Neuronal stem cell (in vitro differentiated cells): ENCODE measurements around the gene SLAMF7.

Experiments
- DNase-seq: peaks from one replicate; pipeline ENCODE4 v3.0.0-alpha.2; 2013; ENCODE audit warnings: low spot score
- H2AFZ ChIP-seq: one replicate; pipeline ENCODE4 v1.6.1; 2013; ENCODE audit warnings: mild to moderate bottlenecking, low read length, inconsistent platforms
- H2AK5ac ChIP-seq: 2 replicates; pipeline ENCODE4 v1.6.1; 2013; ENCODE audit warnings: low read depth, mild to moderate bottlenecking, inconsistent platforms, low read length, moderate library complexity, mixed read lengths
- H2BK120ac ChIP-seq: 2 replicates; pipeline ENCODE4 v1.6.1; 2013; ENCODE audit warnings: low read depth, mild to moderate bottlenecking, inconsistent platforms, low read length, moderate library complexity, mixed read lengths
- H2BK12ac ChIP-seq: one replicate; pipeline ENCODE4 v1.6.1; 2013; ENCODE audit warnings: low read length, inconsistent platforms
- H2BK15ac ChIP-seq: 2 replicates; pipeline ENCODE4 v1.6.1; 2013; ENCODE audit warnings: mild to moderate bottlenecking, low read length, inconsistent platforms, mixed read lengths
- H2BK5ac ChIP-seq: one replicate; pipeline ENCODE4 v1.6.1; 2013; ENCODE audit warnings: inconsistent platforms, mild to moderate bottlenecking, low read length, moderate library complexity
- H3K14ac ChIP-seq: one replicate; pipeline ENCODE4 v1.6.1; 2013; ENCODE audit warnings: low read length, inconsistent platforms
- H3K18ac ChIP-seq: 2 replicates; pipeline ENCODE4 v1.6.1; 2013; ENCODE audit warnings: low read length, inconsistent platforms
- H3K23ac ChIP-seq: 2 replicates; pipeline ENCODE4 v1.6.1; 2013; ENCODE audit warnings: low read depth, mild to moderate bottlenecking, mixed read lengths, low read length, inconsistent platforms; ENCODE audit not compliant: poor library complexity
- H3K27ac ChIP-seq: replicated peaks from 3 replicates; pipeline ENCODE4 v1.5.1; 2013; ENCODE audit warnings: low read length, inconsistent platforms
- H3K27me3 ChIP-seq, 3 experiments: 2 replicates each; pipeline ENCODE4 v1.6.1; 2013; ENCODE audit warnings: low read length in 3 of 3, mild to moderate bottlenecking in 2 of 3, inconsistent platforms in 1 of 3, low read depth in 1 of 3, mixed read lengths in 1 of 3, moderate library complexity in 1 of 3; ENCODE audit not compliant: control insufficient read depth in 3 of 3, insufficient read depth in 3 of 3
- H3K36me3 ChIP-seq, 2 donors: replicated peaks in 1 of 2; 2 replicates each; pipeline ENCODE4 v1.6.1; 2013; ENCODE audit warnings: low read length in 2 of 2; ENCODE audit not compliant: control insufficient read depth in 2 of 2, insufficient read depth in 2 of 2
- H3K4ac ChIP-seq: 2 replicates; pipeline ENCODE4 v1.6.1; 2013; ENCODE audit warnings: inconsistent platforms, mild to moderate bottlenecking, low read length, moderate library complexity
- H3K4me1 ChIP-seq, 2 donors: 1 replicate in 1 of 2; 2 replicates in 1 of 2; pipeline ENCODE4 v1.6.1; 2013; ENCODE audit warnings: low read length in 2 of 2, low read depth in 1 of 2; ENCODE audit not compliant: control insufficient read depth in 2 of 2, insufficient read depth in 1 of 2
- H3K4me2 ChIP-seq: one replicate; pipeline ENCODE4 v1.6.1; 2013; ENCODE audit warnings: mild to moderate bottlenecking, low read length, inconsistent platforms; ENCODE audit not compliant: insufficient read depth, poor library complexity, severe bottlenecking
- H3K4me3 ChIP-seq, 2 donors: 2 replicates each; pipeline ENCODE4 v1.5.1; 2013; ENCODE audit warnings: low read length in 2 of 2, mild to moderate bottlenecking in 2 of 2, inconsistent platforms in 1 of 2, moderate library complexity in 1 of 2
- H3K79me1 ChIP-seq: one replicate; pipeline ENCODE4 v1.6.1; 2013; ENCODE audit warnings: low read depth, mild to moderate bottlenecking, inconsistent platforms, low read length, moderate library complexity
- H3K9ac ChIP-seq: one replicate; pipeline ENCODE4 v1.6.1; 2013; ENCODE audit warnings: mild to moderate bottlenecking, low read depth, low read length, inconsistent platforms; ENCODE audit not compliant: poor library complexity
- H3K9me3 ChIP-seq, 2 donors: replicated peaks in 1 of 2; 2 replicates each; pipeline versions ENCODE3 to v1.6.1; 2013; ENCODE audit warnings: low read length in 2 of 2, mild to moderate bottlenecking in 2 of 2, inconsistent platforms in 1 of 2, low read depth in 1 of 2, mixed read lengths in 1 of 2, moderate library complexity in 1 of 2; ENCODE audit not compliant: control insufficient read depth in 2 of 2, insufficient read depth in 1 of 2
- H4K8ac ChIP-seq: one replicate; pipeline ENCODE4 v1.6.1; 2013; ENCODE audit warnings: low read depth, mild to moderate bottlenecking, inconsistent platforms, low read length, moderate library complexity
- H4K91ac ChIP-seq: one replicate; pipeline ENCODE4 v1.6.1; 2013; ENCODE audit warnings: low read length, low read depth, mild to moderate bottlenecking, inconsistent platforms; ENCODE audit not compliant: poor library complexity
- WGBS, 2 donors: extraction: QIAGEN DNeasy Blood & Tissue Kit; methylation state at CpG; one replicate each; pipeline ENCODE4 v1.1.7; 2013; ENCODE audit warnings: missing lambda C conversion rate in 2 of 2, mixed read lengths in 1 of 2; ENCODE audit not compliant: insufficient read length in 2 of 2, insufficient replicate concordance in 1 of 2; ENCODE audit errors: extremely low coverage in 2 of 2; 5-methylcytosine and 5-hydroxymethylcytosine counted together

The SLAMF7 gene

DNA sequence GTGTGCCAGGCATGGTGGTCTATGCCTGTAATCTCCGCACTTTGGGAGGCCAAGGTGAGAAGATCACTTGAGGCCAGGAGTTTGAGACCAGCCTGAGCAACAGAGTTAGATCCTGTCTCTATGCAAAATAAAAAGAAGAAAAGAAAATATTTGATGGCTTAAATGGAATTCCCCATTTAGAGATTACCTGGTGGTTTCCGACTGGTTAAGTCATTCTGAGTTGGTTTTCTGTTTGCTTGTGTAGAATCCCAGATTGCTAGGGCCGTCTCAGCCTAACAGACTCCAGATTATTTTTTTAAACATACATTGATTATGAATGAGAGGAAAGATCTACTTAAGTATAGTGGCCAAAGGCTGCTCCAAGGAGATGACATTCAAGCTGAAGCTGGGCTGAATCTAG lies 34.0 kb downstream of the SLAMF7 start:
- Histone ChIP-seq H3K4me1 (peaks cover 0 to 3% of the 10 kb centered on the region in 2 donors), H3K27ac (no peak overlapping the region), H2AK5ac (no peak overlapping the region), H4K91ac (no peak overlapping the region), H2BK15ac (no peak overlapping the region), H2AFZ (no peak overlapping the region), H3K4me3 (no peak overlapping the region), H3K14ac (no peak overlapping the region), H4K8ac (no peak overlapping the region), H2BK5ac (no peak overlapping the region), H2BK120ac (no peak overlapping the region), H3K18ac (no peak overlapping the region), H3K4me2 (no peak overlapping the region), H3K9me3 (no peaks in the 10 kb centered on the region), H3K79me1 (no peaks in the 10 kb centered on the region), H3K9ac (no peak overlapping the region), H3K27me3 (no peaks in the 10 kb centered on the region), H3K23ac (no peak overlapping the region), H3K36me3 (no peaks in the 10 kb centered on the region), H3K4ac (no peak overlapping the region), H2BK12ac (no peak overlapping the region)
- DNase-seq = no peak
- no CpG with 5 or more reads among the region's 3 CpGs for WGBS, 2 donors

DNA sequence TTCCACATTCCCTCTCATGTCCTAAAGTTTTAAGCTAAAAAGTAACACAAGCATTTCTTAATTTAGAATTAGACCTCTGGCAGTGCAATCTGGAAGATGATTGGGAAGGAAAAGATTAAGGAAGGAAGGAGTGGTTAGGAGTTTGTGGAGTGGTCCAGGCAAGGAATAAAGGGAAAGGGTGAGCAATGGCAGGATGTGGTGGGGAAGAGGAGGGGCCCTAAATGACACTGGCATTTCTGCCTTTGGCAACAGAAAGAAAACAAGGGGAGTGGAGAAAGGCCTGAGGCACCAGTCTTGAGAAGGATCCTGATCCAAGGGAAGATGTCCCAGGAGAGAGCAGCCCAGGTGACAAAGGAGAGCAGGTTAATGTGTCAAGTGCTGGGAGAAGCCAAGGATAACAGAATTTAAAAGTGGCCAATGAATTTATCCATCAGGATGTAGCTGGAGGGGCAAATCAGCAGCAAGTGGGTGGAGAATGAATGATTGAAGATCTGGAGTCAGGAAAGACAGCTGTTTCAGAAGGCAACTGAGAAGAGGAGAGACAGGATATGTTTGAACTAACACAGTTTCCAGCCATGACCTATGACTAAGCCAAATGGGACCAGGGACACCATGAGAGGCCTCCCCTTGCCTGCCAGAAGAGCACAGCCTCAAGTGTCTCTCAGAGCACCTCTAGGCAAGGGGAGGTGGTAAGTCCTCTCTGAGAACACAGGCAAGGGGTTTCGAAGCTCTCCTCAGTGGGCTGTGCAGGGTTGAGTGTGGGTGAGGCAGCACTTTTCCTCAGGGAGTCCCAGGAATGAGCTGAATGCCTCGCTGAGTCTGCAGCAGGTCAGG lies 36.1 kb downstream of the SLAMF7 start:
- peaks cover 0 to 3% of the 10 kb centered on the region in 2 donors for H3K4me1 ChIP-seq
- no peak overlapping the region for H3K4me2 ChIP-seq
- H3K9me3 ChIP-seq = no peaks in the 10 kb centered on the region
- no peak overlapping the region for H3K23ac ChIP-seq
- H3K18ac ChIP-seq = no peak overlapping the region
- no peak overlapping the region for H3K4ac ChIP-seq
- H2BK120ac ChIP-seq = no peak overlapping the region
- H2BK12ac ChIP-seq = no peak overlapping the region
- H4K8ac ChIP-seq = no peak overlapping the region
- no peak overlapping the region for H3K14ac ChIP-seq
- H2AFZ ChIP-seq = no peak overlapping the region
- no peak overlapping the region for H3K4me3 ChIP-seq
- no peaks in the 10 kb centered on the region for H3K27me3 ChIP-seq
- H2AK5ac ChIP-seq = no peak overlapping the region
- no peak for DNase-seq
- H3K36me3 ChIP-seq = no peaks in the 10 kb centered on the region
- H3K9ac ChIP-seq = no peak overlapping the region
- no peak overlapping the region for H3K27ac ChIP-seq
- no peak overlapping the region for H2BK15ac ChIP-seq
- WGBS, 2 donors = no CpG with 5 or more reads among the region's 2 CpGs
- no peak overlapping the region for H4K91ac ChIP-seq
- no peaks in the 10 kb centered on the region for H3K79me1 ChIP-seq
- H2BK5ac ChIP-seq = no peak overlapping the region

DNA sequence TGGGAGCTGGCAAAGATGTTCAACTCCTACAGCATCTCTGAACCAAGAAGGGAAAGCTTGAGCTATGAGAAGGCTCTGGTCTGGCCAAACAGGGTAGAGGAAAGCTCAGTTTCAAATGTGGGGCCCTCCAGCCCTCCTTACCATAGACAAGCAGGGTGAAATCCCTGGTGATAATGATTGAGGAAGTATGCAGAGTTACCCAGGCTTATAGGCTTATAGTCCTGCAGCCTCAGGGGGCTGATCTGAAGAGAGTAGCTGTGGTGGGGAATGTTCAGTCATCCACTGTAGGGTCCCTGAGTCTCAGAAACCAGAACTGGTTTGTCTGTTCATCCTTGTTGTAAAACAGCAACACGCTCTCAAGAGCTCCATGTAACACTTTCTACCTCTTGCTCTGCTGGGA lies 37.1 kb downstream of the SLAMF7 start:
- Histone ChIP-seq H3K14ac (no peak overlapping the region), H2BK12ac (no peak overlapping the region), H3K4me2 (no peak overlapping the region), H2AFZ (no peak overlapping the region), H3K23ac (no peak overlapping the region), H2BK5ac (no peak overlapping the region), H3K9ac (no peak overlapping the region), H4K91ac (no peak overlapping the region), H3K4me1 (peaks cover 0 to 3% of the 10 kb centered on the region in 2 donors), H3K27ac (no peak overlapping the region), H2BK15ac (no peak overlapping the region), H3K18ac (no peak overlapping the region), H2BK120ac (no peak overlapping the region), H3K4ac (no peak overlapping the region), H3K36me3 (no peaks in the 10 kb centered on the region), H2AK5ac (peak overlapping the region; percentile 8), H3K27me3 (no peaks in the 10 kb centered on the region), H3K9me3 (no peaks in the 10 kb centered on the region), H4K8ac (no peak overlapping the region), H3K4me3 (no peak overlapping the region), H3K79me1 (no peaks in the 10 kb centered on the region)
- DNase-seq = no peak
- no CpG with 5 or more reads among the region's 1 CpG for WGBS, 2 donors

DNA sequence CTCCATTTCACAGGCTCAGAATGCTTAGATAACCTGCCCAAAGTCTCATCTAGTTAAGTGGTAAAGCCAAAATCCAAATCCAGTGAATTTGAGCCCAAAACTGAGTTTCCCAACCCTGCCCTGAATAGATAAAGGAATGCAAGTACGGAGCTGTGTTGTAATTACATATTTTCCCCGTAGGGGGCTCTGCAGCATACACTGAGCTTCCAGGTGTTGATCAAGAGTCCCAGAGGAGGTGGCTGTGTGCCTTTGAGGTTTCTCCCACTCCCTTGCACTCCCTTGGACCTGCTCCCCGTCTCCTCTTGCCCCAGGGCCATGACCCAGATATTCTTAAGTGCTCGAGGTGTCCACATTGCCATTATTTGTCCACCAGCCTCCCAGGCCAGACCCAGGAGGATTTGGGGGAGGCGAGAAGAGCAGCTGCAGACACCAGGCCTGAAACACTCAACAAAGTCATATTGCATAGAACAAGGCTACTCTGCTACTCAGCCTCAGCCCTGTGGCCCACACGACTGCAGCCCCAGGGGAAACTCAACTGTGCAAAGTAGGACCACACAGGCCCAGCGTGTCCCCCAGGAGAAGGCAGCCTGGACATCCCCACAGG lies 38.5 kb downstream of the SLAMF7 start:
- no peaks in the 10 kb centered on the region for H3K27me3 ChIP-seq
- no peak overlapping the region for H3K4me3 ChIP-seq
- peak; percentile 46 for DNase-seq
- H2BK120ac ChIP-seq = no peak overlapping the region
- H3K4me2 ChIP-seq = no peak overlapping the region
- no peak overlapping the region for H2BK12ac ChIP-seq
- no CpG with 5 or more reads among the region's 7 CpGs for WGBS, 2 donors
- no peak overlapping the region for H2AFZ ChIP-seq
- H3K9ac ChIP-seq = no peak overlapping the region
- H3K9me3 ChIP-seq = no peaks in the 10 kb centered on the region
- H3K4ac ChIP-seq = no peak overlapping the region
- H2BK15ac ChIP-seq = no peak overlapping the region
- peaks cover 0 to 4% of the 10 kb centered on the region in 2 donors for H3K4me1 ChIP-seq
- no peak overlapping the region for H4K8ac ChIP-seq
- no peak overlapping the region for H4K91ac ChIP-seq
- no peak overlapping the region for H3K18ac ChIP-seq
- H3K14ac ChIP-seq = no peak overlapping the region
- H2BK5ac ChIP-seq = no peak overlapping the region
- no peaks in the 10 kb centered on the region for H3K79me1 ChIP-seq
- no peak overlapping the region for H3K23ac ChIP-seq
- H3K36me3 ChIP-seq = no peaks in the 10 kb centered on the region
- no peak overlapping the region for H3K27ac ChIP-seq
- H2AK5ac ChIP-seq = no peak overlapping the region
